ENCODE data around the gene SCN1A. TPM values are rescaled to one million over a fixed set of nuclear protein-coding genes. Genes with fewer than 3 reads are reported as not detected.

Gene SCN1A
- total and polyA plus RNA-seq, 2 donors (not counting 3 experiments of a cell fraction or from before 2014, with no cell fraction given), result not detected

GRCh38 chr2:166158546-166158945 is 30.7 kb upstream of the SCN1A start:
- no peak overlapping the region for H3K9ac ChIP-seq (replicated peaks; ENCODE audit: extremely low read depth, insufficient read depth, low read length)

More at GRCh38 chr2:166158546-166158945, 30.7 kb upstream of the SCN1A start:
- Histone ChIP-seq H3K27me3 (ENCODE audit: control insufficient read depth in 2 of 2, insufficient read depth in 2 of 2, low read length in 2 of 2) (no peaks in the 10 kb centered on the region), H3K4me1 (ENCODE audit: control insufficient read depth, extremely low read depth, insufficient read depth, low read length) (no peaks in the 10 kb centered on the region), H2AFZ (ENCODE audit: low read depth, low read length) (no peak overlapping the region), H3K4me3 (replicated peaks in 1 of 3; ENCODE audit: insufficient read depth in 1 of 3, low read depth in 1 of 3, low read length in 3 of 3) (no peak overlapping the region), H3K4me2 (ENCODE audit: insufficient read depth, low read length) (no peak overlapping the region), H3K9me3 (replicated peaks; ENCODE audit: control insufficient read depth, insufficient read depth, low read length) (no peaks in the 10 kb centered on the region), H3K79me2 (ENCODE audit: control insufficient read depth, insufficient read depth, low read length) (no peaks in the 10 kb centered on the region), H3K27ac (ENCODE audit: insufficient read depth, low read depth, low read length) (no peak overlapping the region), H4K20me1 (replicated peaks; ENCODE audit: control insufficient read depth, extremely low read depth, insufficient read depth, low read length) (no peaks in the 10 kb centered on the region), H3K9me1 (replicated peaks; ENCODE audit: control insufficient read depth, extremely low read depth, insufficient read depth, low read length) (no peaks in the 10 kb centered on the region), H3K36me3 (ENCODE audit: control insufficient read depth in 2 of 2, extremely low read depth in 1 of 2, insufficient read depth in 2 of 2, low read length in 2 of 2) (no peaks in the 10 kb centered on the region)
- ChIA-PET CTCF (no interaction called here), POLR2A (no interaction called here)
- BruUV-seq (replicated peaks), result no TSS peak
- DNase-seq (ENCODE audit: low read depth, low spot score) (no peak), FAIRE-seq (no peak)
- intact Hi-C loops (cut with micrococcal nuclease), result no loop called here
- TF ChIP-seq CTCF (IDR thresholded peaks at IDR 0.05; ENCODE audit: extremely low read depth in 1 of 2, insufficient read depth in 1 of 2, low read depth in 1 of 2, low read length in 2 of 2) (no peak), GATA2 (IDR thresholded peaks at IDR 0.05; ENCODE audit: insufficient read depth, insufficient read length, low read depth, low read length) (no peak), JUN (IDR thresholded peaks at IDR 0.05; ENCODE audit: borderline replicate concordance, insufficient read depth, insufficient read length, low read depth) (no peak), FOS (IDR thresholded peaks at IDR 0.05; ENCODE audit: borderline replicate concordance, insufficient read depth, low read length) (no peak), POLR2A (IDR thresholded peaks at IDR 0.05; ENCODE audit: low read depth, low read length) (no peak), EZH2 (IDR thresholded peaks at IDR 0.05; ENCODE audit: borderline replicate concordance, low read depth, low read length, severe bottlenecking) (no peak), POLR2AphosphoS5 (IDR thresholded peaks at IDR 0.05; ENCODE audit: insufficient read depth, low read depth, low read length) (no peak), MYC (IDR thresholded peaks at IDR 0.05; ENCODE audit: low read depth, low read length) (no peak), MAX (IDR thresholded peaks at IDR 0.05; ENCODE audit: insufficient read depth, insufficient read length) (no peak)
- dilution Hi-C loops (cut with MboI; ENCODE audit: extremely low pct_ligation_motif_present, low sequenced_read_pairs), result no loop called here

Data from endothelial cell of umbilical vein (primary cell).